Gastrocnemius medialis (tissue), 4 donors: ENCODE data around the gene CSF2RB. TPM values are rescaled to one million over a fixed set of nuclear protein-coding genes. Genes with fewer than 3 reads are reported as not detected.

Experiments used
- ATAC-seq, 2 donors: fragments of 150-250 bp; one replicate each; pipeline ENCODE4 v1.9.1; 2016
- DNase-seq, 2 donors: peaks; one replicate each; pipeline ENCODE4 v3.0.0-alpha.2; 2019
- H3K27ac ChIP-seq, 4 donors: fragments of 200-600 bp; sonication (generic); 1 replicate in 1 of 4; 2 replicates in 3 of 4; pipeline ENCODE4 v1.5.1; 2016 to 2018; ENCODE audit warnings: mild to moderate bottlenecking in 2 of 4, moderate library complexity in 1 of 4
- H3K27me3 ChIP-seq, 3 donors: fragments of 200-600 bp; sonication (generic) in 2 of 3; 1 replicate in 1 of 3; 2 replicates in 2 of 3; pipeline versions ENCODE4 v1.5.1 to v1.6.0; 2016 to 2019; ENCODE audit warnings: mild to moderate bottlenecking in 1 of 3, moderate library complexity in 1 of 3
- H3K36me3 ChIP-seq, 2 donors: fragments of 200-600 bp; sonication (generic) in 1 of 2; one replicate each; pipeline ENCODE4 v1.5.1; 2017 to 2018
- H3K4me1 ChIP-seq, 2 donors: fragments of 200-600 bp; sonication (generic) in 1 of 2; one replicate each; pipeline ENCODE4 v1.5.1; 2016 to 2017; ENCODE audit warnings: mild to moderate bottlenecking in 2 of 2
- H3K4me3 ChIP-seq, 4 donors: fragments of 200-600 bp; sonication (generic) in 3 of 4; 1 replicate in 1 of 4; 2 replicates in 3 of 4; pipeline ENCODE4 v1.5.1; 2016 to 2019; ENCODE audit warnings: mild to moderate bottlenecking in 2 of 4
- H3K9me3 ChIP-seq, 3 donors: fragments of 200-600 bp; sonication (generic) in 2 of 3; 1 replicate in 1 of 3; 2 replicates in 2 of 3; pipeline ENCODE4 v1.5.1; 2016 to 2019
- POLR2A ChIP-seq, 2 donors: fragments of 450-650 bp; IDR thresholded peaks; one replicate each; pipeline ENCODE4 v1.6.1; 2017; ENCODE audit warnings: antibody characterized with exemption in 2 of 2, mild to moderate bottlenecking in 2 of 2, moderate library complexity in 2 of 2
- in situ Hi-C, 4 donors: fragments of 200-750 bp; cut with MboI; loops; one replicate each; pipeline versions ENCODE4 v1.15.0 to v1.8.0; 2017; ENCODE audit warnings: low sequenced_read_pairs in 4 of 4
- intact Hi-C: fragments of 100-400 bp; cut with DNase I; formaldehyde crosslinking; loops from one replicate; pipeline ENCODE4 v1.15.1; 2023; ENCODE audit warnings: low total_unique reads
- total RNA-seq, 4 donors: library from RNA; depleted of rRNA; stranded (reverse); fragments of >200 nt; gene quantifications; one replicate each; pipeline versions ENCODE4 v1.1.0 to v1.2.3, GENCODE V29; 2016
- TF ChIP-seq, protein P1 (sequence below), 5 experiments: fragments of 450-650 bp in 3 of 5; fragments of 200-600 bp in 2 of 5; sonication (generic) in 2 of 5; IDR thresholded peaks in 4 of 5; conservative IDR thresholded peaks in 1 of 5; 1 replicate in 4 of 5; 2 replicates in 1 of 5; pipeline ENCODE4 v1.5.1; 2016 to 2019; ENCODE audit warnings: antibody characterized with exemption in 5 of 5, mild to moderate bottlenecking in 3 of 5, moderate library complexity in 3 of 5

Gene CSF2RB
- total RNA-seq, 4 donors from 2014 or later: 1.2 to 2.0 (median 1.6) TPM

- intact Hi-C loops: no loop called here
- Histone ChIP-seq H3K4me3 (no peak overlapping the region), H3K9me3 (no peaks in the 10 kb centered on the region), H3K4me1 (no peaks in the 10 kb centered on the region), H3K27ac (no peak overlapping the region), H3K36me3 (no peaks in the 10 kb centered on the region), H3K27me3 (peaks cover 10 to 17% (median 12%) of the 10 kb centered on the region in 3 donors)
- DNase-seq: no peak
- ATAC-seq: no peak
- in situ Hi-C loops: no loop called here
- no peak for TF ChIP-seq POLR2A (IDR thresholded peaks at IDR 0.05)
- TF ChIP-seq, protein P1, sequence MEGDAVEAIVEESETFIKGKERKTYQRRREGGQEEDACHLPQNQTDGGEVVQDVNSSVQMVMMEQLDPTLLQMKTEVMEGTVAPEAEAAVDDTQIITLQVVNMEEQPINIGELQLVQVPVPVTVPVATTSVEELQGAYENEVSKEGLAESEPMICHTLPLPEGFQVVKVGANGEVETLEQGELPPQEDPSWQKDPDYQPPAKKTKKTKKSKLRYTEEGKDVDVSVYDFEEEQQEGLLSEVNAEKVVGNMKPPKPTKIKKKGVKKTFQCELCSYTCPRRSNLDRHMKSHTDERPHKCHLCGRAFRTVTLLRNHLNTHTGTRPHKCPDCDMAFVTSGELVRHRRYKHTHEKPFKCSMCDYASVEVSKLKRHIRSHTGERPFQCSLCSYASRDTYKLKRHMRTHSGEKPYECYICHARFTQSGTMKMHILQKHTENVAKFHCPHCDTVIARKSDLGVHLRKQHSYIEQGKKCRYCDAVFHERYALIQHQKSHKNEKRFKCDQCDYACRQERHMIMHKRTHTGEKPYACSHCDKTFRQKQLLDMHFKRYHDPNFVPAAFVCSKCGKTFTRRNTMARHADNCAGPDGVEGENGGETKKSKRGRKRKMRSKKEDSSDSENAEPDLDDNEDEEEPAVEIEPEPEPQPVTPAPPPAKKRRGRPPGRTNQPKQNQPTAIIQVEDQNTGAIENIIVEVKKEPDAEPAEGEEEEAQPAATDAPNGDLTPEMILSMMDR (IDR thresholded peaks at IDR 0.05 in 4 of 5, conservative IDR thresholded peaks at IDR 0.05 in 1 of 5): no peak
These were observed 14.8 kb downstream of the CSF2RB start for GRCh38 chr22:36928196-36928595.

- Histone ChIP-seq H3K4me1 (no peaks in the 10 kb centered on the region), H3K36me3 (no peaks in the 10 kb centered on the region), H3K27me3 (peaks cover 3 to 13% (median 4%) of the 10 kb centered on the region in 3 donors), H3K27ac (no peak overlapping the region), H3K4me3 (no peak overlapping the region), H3K9me3 (no peaks in the 10 kb centered on the region)
- TF ChIP-seq, protein P1 (IDR thresholded peaks at IDR 0.05 in 4 of 5, conservative IDR thresholded peaks at IDR 0.05 in 1 of 5): no peak
- TF ChIP-seq POLR2A (IDR thresholded peaks at IDR 0.05): no peak
- no peak for ATAC-seq
- no peak for DNase-seq
- in situ Hi-C loops: no loop called here
- intact Hi-C loops: no loop called here
These were observed 15.5 kb downstream of the CSF2RB start for GRCh38 chr22:36928786-36929535.

DNA sequence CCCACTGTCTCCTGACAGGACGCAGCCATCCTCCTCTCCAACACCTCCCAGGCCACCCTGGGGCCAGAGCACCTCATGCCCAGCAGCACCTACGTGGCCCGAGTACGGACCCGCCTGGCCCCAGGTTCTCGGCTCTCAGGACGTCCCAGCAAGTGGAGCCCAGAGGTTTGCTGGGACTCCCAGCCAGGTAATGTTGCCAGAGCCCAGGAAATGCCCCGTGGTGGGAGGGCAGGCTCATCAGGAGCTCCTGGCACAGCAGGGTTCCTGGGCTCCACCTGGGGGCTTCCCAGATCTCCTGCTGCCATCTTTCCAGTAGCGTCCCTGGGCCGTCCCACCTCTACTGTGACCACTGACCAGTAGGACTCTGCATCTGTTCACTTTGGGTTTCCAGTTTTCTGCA is 16.2 kb downstream of the CSF2RB start:
- in situ Hi-C loops (no loop called here), intact Hi-C loops (no loop called here)
- H3K27ac ChIP-seq: no peak overlapping the region
- peaks cover 3 to 13% (median 4%) of the 10 kb centered on the region in 3 donors for H3K27me3 ChIP-seq
- ATAC-seq (no peak), DNase-seq (no peak)
- H3K9me3 ChIP-seq: no peaks in the 10 kb centered on the region
- no peak for TF ChIP-seq POLR2A (IDR thresholded peaks at IDR 0.05)
- TF ChIP-seq, protein P1 (IDR thresholded peaks at IDR 0.05 in 4 of 5, conservative IDR thresholded peaks at IDR 0.05 in 1 of 5): no peak
- H3K4me1 ChIP-seq: no peaks in the 10 kb centered on the region
- H3K4me3 ChIP-seq: no peak overlapping the region
- no peaks in the 10 kb centered on the region for H3K36me3 ChIP-seq

DNA sequence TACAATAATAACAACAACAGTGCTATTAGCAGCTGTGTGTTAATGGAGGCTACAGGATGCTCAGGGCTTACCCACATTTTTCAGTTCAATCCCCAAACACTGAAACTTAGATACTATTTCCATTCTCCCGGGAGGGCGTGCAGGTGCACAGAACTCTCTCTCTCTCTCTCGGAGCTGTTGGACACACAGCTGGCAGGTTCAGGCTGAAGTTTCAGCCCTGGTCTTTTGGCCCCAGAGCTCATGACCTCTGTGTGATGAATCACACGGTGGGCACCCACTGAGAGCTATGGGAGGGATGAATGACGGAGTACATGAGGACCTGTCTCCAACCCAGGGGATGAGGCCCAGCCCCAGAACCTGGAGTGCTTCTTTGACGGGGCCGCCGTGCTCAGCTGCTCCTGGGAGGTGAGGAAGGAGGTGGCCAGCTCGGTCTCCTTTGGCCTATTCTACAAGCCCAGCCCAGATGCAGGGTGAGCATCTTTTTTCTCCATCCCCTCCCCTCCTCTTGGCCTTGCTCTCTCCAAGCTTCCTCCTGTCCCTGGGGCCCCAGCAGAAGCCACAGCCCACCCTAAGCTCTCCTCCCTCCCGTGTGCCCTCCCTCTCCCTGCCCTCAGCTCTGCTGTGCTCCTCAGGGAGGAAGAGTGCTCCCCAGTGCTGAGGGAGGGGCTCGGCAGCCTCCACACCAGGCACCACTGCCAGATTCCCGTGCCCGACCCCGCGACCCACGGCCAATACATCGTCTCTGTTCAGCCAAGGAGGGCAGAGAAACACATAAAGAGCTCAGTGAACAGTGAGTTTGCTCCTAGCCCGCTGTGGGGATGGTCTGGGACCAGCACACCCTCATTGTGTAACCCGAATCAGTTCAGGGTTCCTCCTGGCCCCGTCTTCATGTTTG is 16.9 kb downstream of the CSF2RB start:
- Histone ChIP-seq H3K4me3 (no peak overlapping the region), H3K4me1 (no peaks in the 10 kb centered on the region), H3K27me3 (peaks cover 3 to 13% (median 4%) of the 10 kb centered on the region in 3 donors), H3K9me3 (no peaks in the 10 kb centered on the region), H3K36me3 (no peaks in the 10 kb centered on the region), H3K27ac (no peak overlapping the region)
- ATAC-seq (no peak), DNase-seq (no peak)
- in situ Hi-C loops (no loop called here), intact Hi-C loops (no loop called here)
- no peak for TF ChIP-seq POLR2A (IDR thresholded peaks at IDR 0.05)
- TF ChIP-seq, protein P1 (IDR thresholded peaks at IDR 0.05 in 4 of 5, conservative IDR thresholded peaks at IDR 0.05 in 1 of 5): no peak
